ENCODE data around the gene PPM1N. TPM values are rescaled to one million over a fixed set of nuclear protein-coding genes. Genes with fewer than 3 reads are reported as not detected.
A peak's percentile ranks its signal among the peaks of the same experiment; 100 is the strongest.

The PPM1N gene
- total and polyA plus RNA-seq, 2 of the 4 experiments (the other 2 are of a cell fraction) = 0.90 to 1.6 TPM

- no peak overlapping the region for H3K56ac ChIP-seq (ENCODE audit: extremely low read depth, insufficient read depth, low read length)
- H4K91ac ChIP-seq (ENCODE audit: insufficient read depth, low read depth, low read length) = no peak overlapping the region
- no peak overlapping the region for H4K5ac ChIP-seq (ENCODE audit: low read depth, low read length)
- DNase-seq = no peak
- no peak overlapping the region for H2BK20ac ChIP-seq (ENCODE audit: low read depth, low read length)
- peaks cover 4% of the 10 kb centered on the region; the same call in 1 of the 2 replicates for H4K20me1 ChIP-seq (ENCODE audit: insufficient read depth, low read length)
- H3K4me1 ChIP-seq (ENCODE audit: control insufficient read depth, insufficient read depth, low read length) = peaks cover 15% of the 10 kb centered on the region
- H3K23ac ChIP-seq (ENCODE audit: low read depth, low read length) = no peak overlapping the region
- H3K9ac ChIP-seq (ENCODE audit: low read depth, low read length) = no peak overlapping the region
- in situ Hi-C loops (cut with MboI; ENCODE audit: low sequenced_read_pairs) = no loop called here
- dilution Hi-C loops (cut with HindIII; ENCODE audit: low sequenced_read_pairs, unreplicated experiment) = no loop called here
- no peaks in the 10 kb centered on the region for H3K36me3 ChIP-seq (ENCODE audit: control insufficient read depth, insufficient read depth, low read length)
- H3K18ac ChIP-seq (ENCODE audit: low read depth, low read length) = no peak overlapping the region
- H2AK5ac ChIP-seq (ENCODE audit: low read depth, low read length) = no peak overlapping the region
- WGBS, 2 experiments (ENCODE audit: extremely low coverage in 2 of 2, insufficient read length in 1 of 2) = 50% methylated on average over 1 of the region's 5 CpGs; no CpG with 5 or more reads in 1 of the 2 experiments
- no peaks in the 10 kb centered on the region for H3K9me3 ChIP-seq (ENCODE audit: control insufficient read depth, insufficient read depth, low read length)
- ChIA-PET CTCF (no interaction called here), POLR2A (ENCODE audit: unreplicated experiment) (no interaction called here)
- H3K79me1 ChIP-seq (ENCODE audit: low read depth in 1 of 2, low read length in 2 of 2) = peaks cover 0 to 32% of the 10 kb centered on the region in 2 experiments; a peak in 3 of 4 replicates
- BruUV-seq (replicated peaks) = no TSS peak
- H2AK9ac ChIP-seq (replicated peaks; ENCODE audit: low read depth, low read length, poor library complexity) = no peak overlapping the region
- no peak overlapping the region for H2AFZ ChIP-seq (replicated peaks; ENCODE audit: low read length, poor library complexity)
- no peak for TF ChIP-seq BHLHE40 (IDR thresholded peaks at IDR 0.05; ENCODE audit: low read depth, low read length)
- no peak for TF ChIP-seq CHD1 (IDR thresholded peaks at IDR 0.05; ENCODE audit: low read depth, low read length)
- no peak for TF ChIP-seq RCOR1 (IDR thresholded peaks at IDR 0.05; ENCODE audit: insufficient replicate concordance, low read length)
- 0 out of 2 replicates have a peak, but pooled peaks have one; percentile 2 for TF ChIP-seq NFE2L2 (IDR thresholded peaks at IDR 0.05; ENCODE audit: low read depth, low read length)
- no peak for ATAC-seq (ENCODE audit: low read depth)
- H2BK15ac ChIP-seq (ENCODE audit: low read depth, low read length) = no peak overlapping the region
- H3K27me3 ChIP-seq (ENCODE audit: control insufficient read depth, insufficient read depth, low read length) = no peaks in the 10 kb centered on the region
- intact Hi-C loops (cut with micrococcal nuclease) = no loop called here
- H3K9me1 ChIP-seq (ENCODE audit: insufficient read depth, low read length) = peaks cover 3% of the 10 kb centered on the region; the same call in 1 of the 2 replicates
- H3K4me2 ChIP-seq (ENCODE audit: low read depth, low read length) = no peak overlapping the region
- H2BK5ac ChIP-seq (ENCODE audit: low read depth, low read length, poor library complexity, severe bottlenecking) = no peak overlapping the region
- no peak overlapping the region for H3K4me3 ChIP-seq (ENCODE audit: insufficient read depth, low read depth, low read length)
- H2BK120ac ChIP-seq (ENCODE audit: low read depth, low read length) = no peak overlapping the region
- H3K27ac ChIP-seq (ENCODE audit: insufficient read depth, low read length) = no peak overlapping the region
- no peak overlapping the region for H3K14ac ChIP-seq (replicated peaks; ENCODE audit: low read depth, low read length)
- H3K4ac ChIP-seq (ENCODE audit: low read depth, low read length) = no peak overlapping the region; the same call in 1 of the 2 replicates
- H4K8ac ChIP-seq (ENCODE audit: low read depth in 2 of 2, low read length in 2 of 2) = peak overlapping the region in 1 of 2 experiments; percentile 64; a peak in 2 of 4 replicates
These were observed 24.9 kb upstream of the PPM1N start for GRCh38 chr19:45473367-45473681.
